OCI-LY7 (cell line): ENCODE measurements around the gene TRIM54. TPM values are rescaled to one million over a fixed set of nuclear protein-coding genes. Genes with fewer than 3 reads are reported as not detected.

ENCODE experiments used
- BruUV-seq: library from RNA; stranded (reverse); fragments of 400-500 nt; replicated peaks from 2 replicates; lab custom pipeline; 2021; lab: Mats Ljungman, UMichigan
- CTCF ChIA-PET: fragments of 300-600 bp; sonication (Branson Sonifier 250); formaldehyde crosslinking; loops from one replicate; lab custom pipeline; 2022; ENCODE audit warnings: antibody characterized with exemption; ENCODE audit not compliant: unreplicated experiment; lab: Charles Lee
- POLR2A ChIA-PET: fragments of 300-600 bp; sonication (Branson Sonifier 250); formaldehyde crosslinking; loops from one replicate; lab custom pipeline; 2022; ENCODE audit warnings: antibody characterized with exemption; lab: Charles Lee
- DNase-seq: peaks from one replicate; pipeline ENCODE4 v3.0.0-alpha.2; 2015; ENCODE audit warnings: low spot score
- H2AFZ ChIP-seq: fragments of 200-600 bp; sonication (generic), shearing (Covaris generic); 2 replicates; pipeline ENCODE4 v1.6.1; 2014; ENCODE audit warnings: mild to moderate bottlenecking, antibody characterized with exemption, low read length, moderate library complexity
- H3K27ac ChIP-seq: fragments of 200-600 bp; sonication (generic); 2 replicates; pipeline ENCODE4 v1.5.1; 2014; ENCODE audit warnings: mixed run types, low read depth, mild to moderate bottlenecking, moderate library complexity, low read length, inconsistent platforms; ENCODE audit not compliant: poor library complexity, severe bottlenecking
- H3K36me3 ChIP-seq: fragments of 200-600 bp; sonication (generic); 2 replicates; pipeline ENCODE4 v1.6.1; 2014; ENCODE audit warnings: mild to moderate bottlenecking, antibody characterized with exemption, low read length, moderate library complexity, mixed read lengths; ENCODE audit not compliant: insufficient read depth
- H3K4me1 ChIP-seq: fragments of 200-600 bp; sonication (generic); 2 replicates; pipeline ENCODE4 v1.5.1; 2014; ENCODE audit warnings: mild to moderate bottlenecking, low read length; ENCODE audit not compliant: insufficient read depth, poor library complexity, severe bottlenecking
- H3K4me2 ChIP-seq: fragments of 200-600 bp; sonication (generic); 2 replicates; pipeline ENCODE4 v1.6.1; 2014; ENCODE audit warnings: mild to moderate bottlenecking, low read length
- H3K4me3 ChIP-seq: fragments of 200-600 bp; sonication (generic); 2 replicates; pipeline ENCODE4 v1.5.1; 2014; ENCODE audit warnings: mild to moderate bottlenecking, low read depth, low read length; ENCODE audit not compliant: poor library complexity, severe bottlenecking
- H3K79me2 ChIP-seq: fragments of 200-600 bp; sonication (generic); 2 replicates; pipeline ENCODE4 v1.6.1; 2016; ENCODE audit warnings: low read depth, mild to moderate bottlenecking, low read length, moderate library complexity, mixed read lengths; ENCODE audit not compliant: insufficient read depth
- H3K9me2 ChIP-seq: fragments of 200-600 bp; sonication (generic); 2 replicates; pipeline ENCODE4 v1.6.1; 2016; ENCODE audit warnings: mild to moderate bottlenecking, low read length, mixed read lengths; ENCODE audit not compliant: insufficient read depth
- H3K9me3 ChIP-seq: fragments of 200-600 bp; sonication (generic); 2 replicates; pipeline ENCODE4 v1.6.1; 2014; ENCODE audit warnings: mild to moderate bottlenecking, mixed run types, low read length, mixed read lengths
- H4K20me1 ChIP-seq: fragments of 200-600 bp; sonication (generic); 2 replicates; pipeline ENCODE4 v1.6.1; 2014; ENCODE audit warnings: mild to moderate bottlenecking, antibody characterized with exemption, low read length, moderate library complexity, mixed read lengths; ENCODE audit not compliant: insufficient read depth
- EZH2phosphoT487 ChIP-seq: fragments of 200-600 bp; sonication (generic); IDR thresholded peaks from 2 replicates; pipeline ENCODE4 v1.6.1; 2018; ENCODE audit warnings: low read depth, borderline replicate concordance, mild to moderate bottlenecking, mixed run types, antibody characterized with exemption, low read length, moderate library complexity, mixed read lengths
- intact Hi-C: fragments of 100-400 bp; cut with micrococcal nuclease; formaldehyde crosslinking; loops from one replicate; pipeline ENCODE4 v1.10.0; 2022; ENCODE audit not compliant: unreplicated experiment
- total RNA-seq, 2 experiments: library from RNA; depleted of rRNA in 1 of 2; stranded (reverse); fragments of >200 nt in 1 of 2; shearing (Covaris generic) in 1 of 2; gene quantifications; 2 replicates each; pipeline ENCODE4 v1.2.3, GENCODE V29; 2014 to 2022
- TF ChIP-seq, protein P1 (sequence below): fragments of 200-600 bp; sonication (generic); conservative IDR thresholded peaks from 2 replicates; pipeline ENCODE4 v1.5.1; 2014; ENCODE audit warnings: mild to moderate bottlenecking, antibody characterized with exemption, low read length, moderate library complexity, mixed read lengths

TRIM54 gene
- total RNA-seq, 2 experiments from 2014 or later: 6.4 to 18.8 TPM

DNA sequence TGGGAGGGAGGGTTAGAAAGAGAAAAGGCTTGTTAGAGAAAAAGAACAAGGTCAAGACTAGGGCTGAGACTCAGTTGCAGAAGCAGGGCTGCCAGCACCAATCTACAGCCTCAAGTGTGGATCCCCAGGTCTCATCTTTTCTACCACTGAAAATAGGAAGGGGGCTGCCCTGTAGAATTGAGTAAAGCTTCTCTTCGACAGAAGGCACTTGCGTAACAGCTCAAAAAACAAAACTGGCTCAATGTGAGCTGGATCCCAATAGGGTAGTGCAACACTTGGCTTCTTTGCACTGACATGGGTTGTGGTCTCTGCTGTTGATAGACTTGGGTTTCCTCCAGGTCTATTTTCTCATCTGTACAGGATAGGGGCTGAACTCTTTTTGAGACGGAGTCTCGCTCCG is 42.5 kb downstream of the TRIM54 start:
- intact Hi-C loops: loop anchor here (5.0 kb wide), 1 partner anchor 33 kb away; the partner anchor contains the start of gene GTF3C2
- no peak for DNase-seq
- Histone ChIP-seq H2AFZ (no peak overlapping the region), H3K4me3 (no peak overlapping the region), H3K9me3 (no peaks in the 10 kb centered on the region), H3K36me3 (peaks cover 41% of the 10 kb centered on the region), H3K9me2 (no peaks in the 10 kb centered on the region), H3K79me2 (peaks cover 24% of the 10 kb centered on the region; the same call in 1 of the 2 replicates), H3K4me1 (peaks cover 16% of the 10 kb centered on the region), H3K4me2 (no peak overlapping the region), H3K27ac (no peak overlapping the region), H4K20me1 (no peaks in the 10 kb centered on the region)
- TF ChIP-seq EZH2phosphoT487: no peak
- TF ChIP-seq, protein P1, sequence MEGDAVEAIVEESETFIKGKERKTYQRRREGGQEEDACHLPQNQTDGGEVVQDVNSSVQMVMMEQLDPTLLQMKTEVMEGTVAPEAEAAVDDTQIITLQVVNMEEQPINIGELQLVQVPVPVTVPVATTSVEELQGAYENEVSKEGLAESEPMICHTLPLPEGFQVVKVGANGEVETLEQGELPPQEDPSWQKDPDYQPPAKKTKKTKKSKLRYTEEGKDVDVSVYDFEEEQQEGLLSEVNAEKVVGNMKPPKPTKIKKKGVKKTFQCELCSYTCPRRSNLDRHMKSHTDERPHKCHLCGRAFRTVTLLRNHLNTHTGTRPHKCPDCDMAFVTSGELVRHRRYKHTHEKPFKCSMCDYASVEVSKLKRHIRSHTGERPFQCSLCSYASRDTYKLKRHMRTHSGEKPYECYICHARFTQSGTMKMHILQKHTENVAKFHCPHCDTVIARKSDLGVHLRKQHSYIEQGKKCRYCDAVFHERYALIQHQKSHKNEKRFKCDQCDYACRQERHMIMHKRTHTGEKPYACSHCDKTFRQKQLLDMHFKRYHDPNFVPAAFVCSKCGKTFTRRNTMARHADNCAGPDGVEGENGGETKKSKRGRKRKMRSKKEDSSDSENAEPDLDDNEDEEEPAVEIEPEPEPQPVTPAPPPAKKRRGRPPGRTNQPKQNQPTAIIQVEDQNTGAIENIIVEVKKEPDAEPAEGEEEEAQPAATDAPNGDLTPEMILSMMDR: no peak
- BruUV-seq: no TSS peak
- ChIA-PET CTCF (no interaction called here), POLR2A (interaction anchor here (1.9 kb wide), 1 partner anchor 22 kb away, joined by 4 read pairs; no protein-coding TSS in a partner anchor)

DNA sequence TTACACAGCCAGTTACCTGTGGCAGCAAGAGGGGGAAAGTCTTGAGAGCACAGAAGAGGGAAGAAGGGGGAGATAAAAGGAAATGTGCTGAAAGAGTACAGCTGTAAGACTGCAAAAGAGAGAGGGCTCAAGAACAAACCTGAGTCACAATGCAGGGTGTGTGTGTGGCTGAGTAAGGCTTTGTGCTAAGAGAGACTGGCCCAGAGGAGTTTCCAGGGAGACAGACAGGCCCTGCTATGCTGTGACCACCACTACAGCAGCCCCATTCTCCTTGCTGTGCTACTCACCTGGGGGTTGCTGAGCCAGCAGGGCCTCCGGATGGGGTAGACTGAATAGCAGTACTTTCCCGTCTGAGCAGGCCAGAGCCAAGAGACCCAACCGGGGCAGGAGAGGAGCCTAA is 53.1 kb downstream of the TRIM54 start:
- Histone ChIP-seq H3K9me2 (no peaks in the 10 kb centered on the region), H2AFZ (no peak overlapping the region), H3K9me3 (no peaks in the 10 kb centered on the region), H4K20me1 (no peaks in the 10 kb centered on the region), H3K4me3 (no peak overlapping the region), H3K27ac (no peak overlapping the region), H3K4me1 (no peaks in the 10 kb centered on the region), H3K79me2 (no peaks in the 10 kb centered on the region), H3K4me2 (no peak overlapping the region), H3K36me3 (peaks cover 91% of the 10 kb centered on the region)
- CTCF ChIA-PET: no interaction called here
- intact Hi-C loops: no loop called here
- POLR2A ChIA-PET: interaction anchor here (0.5 kb wide), 1 partner anchor 19 kb away, joined by 3 read pairs; no protein-coding TSS in a partner anchor
- DNase-seq: no peak
- BruUV-seq: no TSS peak
- no peak for TF ChIP-seq EZH2phosphoT487
- TF ChIP-seq, protein P1: no peak

DNA sequence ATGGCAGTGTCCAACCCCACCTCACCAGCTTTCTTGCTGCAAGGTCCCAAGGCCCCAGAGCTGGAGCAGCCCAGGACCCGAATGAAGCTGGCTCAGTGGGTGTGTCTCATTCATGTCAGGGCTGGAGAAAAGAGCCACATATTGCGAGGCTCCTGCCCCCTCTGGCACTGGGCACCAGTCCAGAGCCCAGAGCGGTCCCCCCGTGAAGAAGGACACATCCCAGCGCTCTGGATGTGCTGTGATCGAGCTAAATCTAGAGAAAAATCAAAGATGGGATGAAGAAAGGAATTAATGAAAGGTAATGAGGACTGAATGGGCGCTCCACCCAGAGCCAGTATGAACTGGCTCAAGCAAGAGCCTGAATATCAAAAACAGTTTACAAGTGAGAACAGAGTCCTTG is 53.9 kb downstream of the TRIM54 start:
- no peaks in the 10 kb centered on the region for H3K79me2 ChIP-seq
- no peak overlapping the region for H2AFZ ChIP-seq
- ChIA-PET POLR2A (interaction anchor here (0.6 kb wide), 1 partner anchor 100 kb away, joined by 3 read pairs; no protein-coding TSS in a partner anchor), CTCF (no interaction called here)
- H3K9me2 ChIP-seq: no peaks in the 10 kb centered on the region
- no peaks in the 10 kb centered on the region for H3K4me1 ChIP-seq
- H3K36me3 ChIP-seq: peaks cover 91% of the 10 kb centered on the region
- intact Hi-C loops: no loop called here
- no peak overlapping the region for H3K4me2 ChIP-seq
- H3K4me3 ChIP-seq: no peak overlapping the region
- H3K9me3 ChIP-seq: no peaks in the 10 kb centered on the region
- H4K20me1 ChIP-seq: no peaks in the 10 kb centered on the region
- no peak for DNase-seq
- no peak for TF ChIP-seq EZH2phosphoT487
- TF ChIP-seq, protein P1: no peak
- no TSS peak for BruUV-seq
- no peak overlapping the region for H3K27ac ChIP-seq
